HepG2 (cell line): ENCODE measurements around the gene MYO7B. TPM values are rescaled to one million over a fixed set of nuclear protein-coding genes. Genes with fewer than 3 reads are reported as not detected.

ENCODE experiments used
- ATAC-seq: fragments of 200-7000 bp; cut with Tn5 transposase; 3 replicates; pipeline ENCODE4 v1.9.1; 2020; ENCODE audit warnings: mild to moderate bottlenecking, moderate library complexity
- BruUV-seq: library from RNA; stranded (reverse); fragments of 400-500 nt; replicated peaks from 2 replicates; lab custom pipeline; 2021; lab: Mats Ljungman, UMichigan
- CTCF ChIA-PET: fragments of 300-600 bp; formaldehyde crosslinking; extraction: SDS; loops from one replicate; lab custom pipeline; 2021; ENCODE audit warnings: low total read pairs, inconsistent platforms, low intra/inter-chr PET ratio; lab: Yijun Ruan, JAX
- POLR2A ChIA-PET: fragments of 350-600 bp; sonication (Branson Sonifier 250); formaldehyde crosslinking; loops from one replicate; lab custom pipeline; 2020; ENCODE audit warnings: antibody characterized with exemption, inconsistent platforms; lab: Yijun Ruan, JAX
- DNase-seq: peaks from one replicate; pipeline ENCODE4 v3.0.0-alpha.2; 2015; ENCODE audit warnings: low spot score
- FAIRE-seq: peaks from 3 replicates; lab custom pipeline; 2011; peaks lifted over from hg19 to GRCh38; lab: Jason Lieb, UNC
- H2AFZ ChIP-seq: one replicate; pipeline ENCODE4 v1.6.1; 2011; ENCODE audit warnings: low read length, inconsistent platforms
- H3K27ac ChIP-seq: fragments of 300-600 bp; 3 replicates; pipeline ENCODE4 v1.8.0; 2011; ENCODE audit warnings: mixed run types, mild to moderate bottlenecking, mixed read lengths, low read length, inconsistent platforms; ENCODE audit not compliant: insufficient read depth; ENCODE audit errors: extremely low read length
- H3K27me3 ChIP-seq, 2 experiments: fragments of 200-600 bp in 1 of 2; 2 replicates in 1 of 2; 3 replicates in 1 of 2; pipeline versions ENCODE4 v1.6.0 to v1.8.0; 2011; ENCODE audit warnings: low read length in 2 of 2, mild to moderate bottlenecking in 2 of 2, moderate library complexity in 2 of 2, inconsistent platforms in 1 of 2; ENCODE audit not compliant: insufficient read depth in 2 of 2, control insufficient read depth in 1 of 2
- H3K36me3 ChIP-seq, 2 experiments: fragments of 200-600 bp in 1 of 2; replicated peaks in 1 of 2; 2 replicates in 1 of 2; 3 replicates in 1 of 2; pipeline versions ENCODE4 v1.5.1 to v1.8.0; 2011; ENCODE audit warnings: low read length in 2 of 2, inconsistent platforms in 1 of 2; ENCODE audit not compliant: insufficient read depth in 2 of 2, control insufficient read depth in 1 of 2
- H3K4me1 ChIP-seq: 2 replicates; pipeline ENCODE4 v1.5.1; 2012; ENCODE audit warnings: low read length, inconsistent platforms; ENCODE audit not compliant: insufficient read depth
- H3K4me2 ChIP-seq: 2 replicates; pipeline ENCODE4 v1.6.0; 2011; ENCODE audit warnings: low read depth, low read length, inconsistent platforms
- H3K4me3 ChIP-seq, 3 experiments: fragments of 200-600 bp in 1 of 3; sonication (generic), shearing (Covaris generic) in 1 of 3; replicated peaks in 1 of 3; 2 replicates each; pipeline ENCODE4 v1.5.1; 2011 to 2016; ENCODE audit warnings: low read length in 3 of 3, inconsistent platforms in 2 of 3, low read depth in 2 of 3, mild to moderate bottlenecking in 2 of 3, control low read depth in 1 of 3, mixed read lengths in 1 of 3; ENCODE audit not compliant: insufficient read depth in 1 of 3
- H3K79me2 ChIP-seq: one replicate; pipeline ENCODE4 v1.6.1; 2011; ENCODE audit warnings: low read length, inconsistent platforms; ENCODE audit not compliant: insufficient read depth
- H3K9ac ChIP-seq: 2 replicates; pipeline ENCODE4 v1.6.0; 2011; ENCODE audit warnings: mild to moderate bottlenecking, low read depth, low read length, inconsistent platforms; ENCODE audit not compliant: insufficient read depth
- H3K9me3 ChIP-seq: 2 replicates; pipeline ENCODE4 v1.5.1; 2012; ENCODE audit warnings: mild to moderate bottlenecking, low read length
- H4K20me1 ChIP-seq: 2 replicates; pipeline ENCODE4 v1.6.0; 2011; ENCODE audit warnings: inconsistent platforms, mild to moderate bottlenecking, low read length, moderate library complexity; ENCODE audit not compliant: insufficient read depth
- ARHGAP35 ChIP-seq: sonication (generic); formaldehyde crosslinking; IDR thresholded peaks from 2 replicates; pipeline ENCODE4 v1.9.0; 2022; ENCODE audit warnings: mild to moderate bottlenecking, inconsistent platforms, moderate library complexity, missing genetic modification reagents, borderline replicate concordance
- CENPX ChIP-seq: sonication (generic); formaldehyde crosslinking; IDR thresholded peaks from 2 replicates; pipeline ENCODE4 v1.9.0; 2021; ENCODE audit warnings: mild to moderate bottlenecking, missing genetic modification reagents, moderate library complexity
- HMGA1 ChIP-seq: sonication (generic); formaldehyde crosslinking; conservative IDR thresholded peaks from 2 replicates; pipeline ENCODE4 v1.4.0; 2020; ENCODE audit warnings: missing genetic modification reagents
- ZNF496 ChIP-seq: sonication (generic); formaldehyde crosslinking; IDR thresholded peaks from 2 replicates; pipeline ENCODE4 v1.8.1; 2023; ENCODE audit warnings: mild to moderate bottlenecking, moderate library complexity, missing genetic modification reagents; ENCODE audit not compliant: insufficient replicate concordance
- WGBS: methylation state at CpG from one replicate; pipeline ENCODE4 v1.1.6; 2017; ENCODE audit warnings: low lambda C conversion rate; 5-methylcytosine and 5-hydroxymethylcytosine counted together
- in situ Hi-C: cut with HindIII; loops from 2 replicates; pipeline ENCODE4 v1.10.0; 2017; ENCODE audit warnings: low pct_unique_long_range_greater_than_20kb; ENCODE audit not compliant: extremely low pct_ligation_motif_present
- intact Hi-C: fragments of 100-400 bp; cut with micrococcal nuclease; formaldehyde crosslinking; loops from one replicate; pipeline ENCODE4 v1.10.0; 2022; ENCODE audit not compliant: unreplicated experiment
- polyA plus RNA-seq, 8 experiments: library from polyadenylated mRNA; depleted of rRNA in 3 of 8; stranded (reverse) in 7 of 8; unstranded in 1 of 8; fragments of >200 nt; fragmentation: Illumina TruSeq in 4 of 8; extraction: Trizol in 4 of 8; gene quantifications; 2 replicates each; pipeline versions ENCODE4 v1.2.1 to v1.2.3, GENCODE V29; 2011 to 2016; ENCODE audit warnings: low read depth in 4 of 8, missing spikeins in 1 of 8, mixed read lengths in 1 of 8; ENCODE audit not compliant: insufficient read depth in 1 of 8
- total RNA-seq, 5 experiments: library from RNA; depleted of rRNA; stranded (reverse); fragments of >200 nt; fragmentation: Illumina TruSeq; extraction: Trizol; gene quantifications; 2 replicates each; pipeline ENCODE4 v1.2.3, GENCODE V29; 2016; ENCODE audit warnings: low read depth in 1 of 5
- TF ChIP-seq, protein P1 (sequence below): sonication (generic); formaldehyde crosslinking; IDR thresholded peaks from 2 replicates; pipeline ENCODE4 v1.8.0; 2022; ENCODE audit warnings: missing genetic modification reagents, low read depth, mild to moderate bottlenecking, borderline replicate concordance
- TF ChIP-seq, protein P2 (sequence below): sonication (generic); formaldehyde crosslinking; IDR thresholded peaks from 2 replicates; pipeline ENCODE4 v1.4.0; 2020; ENCODE audit warnings: low read depth, mild to moderate bottlenecking, missing genetic modification reagents

Gene MYO7B
- total and polyA plus RNA-seq, 2 of the 13 experiments (the other 11 are each of a cell fraction or from before 2014, with no cell fraction given): not detected

DNA sequence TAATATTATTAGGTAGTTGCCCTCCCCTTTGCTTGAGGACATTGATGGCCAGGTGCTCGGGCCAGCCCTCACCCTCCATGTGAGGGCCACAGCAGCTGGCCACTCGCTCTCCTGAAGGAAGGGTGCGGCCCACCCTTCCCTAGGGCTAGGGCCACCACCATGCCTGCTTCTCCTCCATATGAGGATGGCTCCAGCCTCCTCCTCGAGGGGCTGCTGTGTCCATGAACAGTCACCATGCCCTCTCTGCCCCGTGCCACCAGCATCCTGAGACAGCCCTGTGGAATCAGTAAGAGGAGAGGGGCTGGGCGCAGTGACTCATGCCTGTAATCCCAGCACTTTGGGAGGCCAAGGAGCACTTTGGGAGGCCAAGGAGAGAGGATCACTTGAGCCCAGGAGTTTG lies 112.8 kb downstream of the MYO7B start:
- H3K4me2 ChIP-seq: no peak overlapping the region
- DNase-seq (no peak), FAIRE-seq (no peak), ATAC-seq (no peak)
- ChIA-PET CTCF (no interaction called here), POLR2A (no interaction called here)
- H2AFZ ChIP-seq: no peak overlapping the region
- no peaks in the 10 kb centered on the region for H3K9me3 ChIP-seq
- intact Hi-C loops (loop anchor here (10.0 kb wide), 1 partner anchor 114 kb away; the partner anchor contains the start of gene MYO7B), in situ Hi-C loops (no loop called here)
- no TSS peak for BruUV-seq
- no peak overlapping the region for H3K4me3 ChIP-seq
- H4K20me1 ChIP-seq: no peaks in the 10 kb centered on the region
- peaks cover 76% of the 10 kb centered on the region for H3K4me1 ChIP-seq
- no peak overlapping the region for H3K27ac ChIP-seq
- H3K36me3 ChIP-seq: no peaks in the 10 kb centered on the region
- peaks cover 8 to 67% of the 10 kb centered on the region in 2 experiments for H3K27me3 ChIP-seq
- TF ChIP-seq HMGA1 (CRISPR knock-in tag) (no peak), ARHGAP35 (CRISPR knock-in tag) (no peak), CENPX (no peak), ZNF496 (CRISPR knock-in tag) (no peak)
- TF ChIP-seq, protein P1, sequence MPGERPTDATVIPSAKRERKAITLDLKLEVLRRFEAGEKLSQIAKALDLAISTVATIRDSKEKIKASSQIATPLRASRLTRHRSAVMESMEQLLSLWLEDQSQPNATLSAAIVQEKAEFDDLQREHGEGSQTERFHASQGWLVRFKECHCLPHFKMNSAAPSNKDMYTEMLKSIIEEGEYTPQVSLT (CRISPR knock-in tag): no peak
- TF ChIP-seq, protein P2, sequence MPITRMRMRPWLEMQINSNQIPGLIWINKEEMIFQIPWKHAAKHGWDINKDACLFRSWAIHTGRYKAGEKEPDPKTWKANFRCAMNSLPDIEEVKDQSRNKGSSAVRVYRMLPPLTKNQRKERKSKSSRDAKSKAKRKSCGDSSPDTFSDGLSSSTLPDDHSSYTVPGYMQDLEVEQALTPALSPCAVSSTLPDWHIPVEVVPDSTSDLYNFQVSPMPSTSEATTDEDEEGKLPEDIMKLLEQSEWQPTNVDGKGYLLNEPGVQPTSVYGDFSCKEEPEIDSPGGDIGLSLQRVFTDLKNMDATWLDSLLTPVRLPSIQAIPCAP (CRISPR knock-in tag): no peak
- WGBS: 48% methylated on average over 5 of the region's 6 CpGs
- no peaks in the 10 kb centered on the region for H3K79me2 ChIP-seq
- no peak overlapping the region for H3K9ac ChIP-seq
